ENCODE data around the gene WBP11.
A peak's percentile ranks its signal among the peaks of the same experiment; 100 is the strongest.

DNA sequence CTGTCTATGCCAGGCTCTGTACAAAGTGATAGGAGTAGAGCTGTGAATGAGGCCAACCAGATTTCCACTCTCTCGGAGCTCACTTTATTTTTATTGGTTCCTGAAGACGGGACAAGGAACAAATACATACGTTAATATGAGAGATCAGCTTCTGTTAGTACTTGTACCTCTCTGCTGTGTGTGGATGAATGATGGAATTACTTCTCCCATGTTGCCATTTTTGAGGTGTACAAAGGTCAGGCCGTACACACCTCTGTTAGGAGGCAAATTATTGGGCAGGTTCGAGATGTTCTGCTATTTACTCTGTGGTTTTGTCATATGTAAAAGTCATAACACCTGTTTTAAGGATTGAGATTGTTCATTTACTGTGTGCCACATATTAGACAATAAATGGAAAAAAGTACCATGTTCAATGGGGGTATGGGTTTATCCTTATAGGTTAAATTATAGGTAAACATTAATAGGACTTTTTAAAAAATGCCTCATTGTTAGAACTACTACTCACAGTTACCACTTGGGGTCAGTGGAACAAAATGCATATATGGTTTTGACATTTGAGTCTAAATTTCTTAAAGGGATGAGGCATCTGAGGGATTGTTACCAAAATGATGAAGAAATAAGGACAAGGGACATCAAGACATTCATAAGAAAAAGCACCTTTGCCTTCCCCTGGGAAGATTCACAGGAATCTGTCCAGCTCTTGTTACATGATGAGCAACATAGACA lies 26.9 kb downstream of the WBP11 start:
- TF ChIP-seq, protein P1, sequence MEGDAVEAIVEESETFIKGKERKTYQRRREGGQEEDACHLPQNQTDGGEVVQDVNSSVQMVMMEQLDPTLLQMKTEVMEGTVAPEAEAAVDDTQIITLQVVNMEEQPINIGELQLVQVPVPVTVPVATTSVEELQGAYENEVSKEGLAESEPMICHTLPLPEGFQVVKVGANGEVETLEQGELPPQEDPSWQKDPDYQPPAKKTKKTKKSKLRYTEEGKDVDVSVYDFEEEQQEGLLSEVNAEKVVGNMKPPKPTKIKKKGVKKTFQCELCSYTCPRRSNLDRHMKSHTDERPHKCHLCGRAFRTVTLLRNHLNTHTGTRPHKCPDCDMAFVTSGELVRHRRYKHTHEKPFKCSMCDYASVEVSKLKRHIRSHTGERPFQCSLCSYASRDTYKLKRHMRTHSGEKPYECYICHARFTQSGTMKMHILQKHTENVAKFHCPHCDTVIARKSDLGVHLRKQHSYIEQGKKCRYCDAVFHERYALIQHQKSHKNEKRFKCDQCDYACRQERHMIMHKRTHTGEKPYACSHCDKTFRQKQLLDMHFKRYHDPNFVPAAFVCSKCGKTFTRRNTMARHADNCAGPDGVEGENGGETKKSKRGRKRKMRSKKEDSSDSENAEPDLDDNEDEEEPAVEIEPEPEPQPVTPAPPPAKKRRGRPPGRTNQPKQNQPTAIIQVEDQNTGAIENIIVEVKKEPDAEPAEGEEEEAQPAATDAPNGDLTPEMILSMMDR (IDR thresholded peaks at IDR 0.05 in 8 of 11, conservative IDR thresholded peaks at IDR 0.05 in 3 of 11), result peak in 2 of 11 experiments; percentile 28 to 37
- TF ChIP-seq POLR2A (IDR thresholded peaks at IDR 0.05), result no peak

All from spleen (tissue), 7 donors.